Epithelial cell of prostate (primary cell): Measurements from ENCODE around the gene LRRC8C.
A peak's percentile ranks its signal among the peaks of the same experiment; 100 is the strongest.
"Not testable (repeated sequence)": the region's sequence is repeated elsewhere in the genome, so short reads cannot be mapped to it uniquely, and the experiment has no call there.

Experiments used
- DNase-seq: peaks from one replicate; pipeline ENCODE4 v3.0.0-alpha.2; 2011; ENCODE audit warnings: low read depth, low spot score
- H3K27ac ChIP-seq: fragments of 450-650 bp; 2 replicates; pipeline ENCODE4 v1.5.1; 2017; ENCODE audit warnings: mild to moderate bottlenecking

The LRRC8C gene

GRCh38 chr1:89698624-89699023, 65.7 kb downstream of the LRRC8C start:
- H3K27ac ChIP-seq: no peak overlapping the region
- no peak for DNase-seq

DNA sequence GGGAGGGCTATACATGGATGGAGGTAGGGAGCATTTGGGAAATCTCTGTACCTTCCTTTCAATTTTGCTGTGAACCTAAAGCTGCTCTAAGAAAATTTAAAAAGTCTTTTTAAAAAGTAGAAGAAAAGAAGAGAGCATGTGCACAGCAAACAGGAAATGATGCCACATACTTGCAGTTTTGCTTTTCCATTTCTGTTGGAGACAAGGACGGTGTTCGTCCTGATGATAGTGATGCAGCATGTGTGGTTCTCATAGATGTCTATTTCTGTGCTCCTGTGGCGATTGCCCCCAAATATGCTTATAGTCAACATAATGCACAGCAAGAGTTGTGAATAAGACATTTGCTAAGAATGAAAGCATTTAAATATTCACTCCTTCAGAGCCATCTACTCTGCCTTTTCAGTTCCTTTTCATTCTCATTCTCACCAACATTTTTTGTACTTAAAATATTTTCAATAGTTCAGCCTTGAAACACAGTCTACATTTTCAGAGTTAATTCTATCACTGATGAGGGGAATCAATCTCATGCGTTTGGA, 66.6 kb downstream of the LRRC8C start:
- no peak for DNase-seq
- H3K27ac ChIP-seq: no peak overlapping the region

DNA sequence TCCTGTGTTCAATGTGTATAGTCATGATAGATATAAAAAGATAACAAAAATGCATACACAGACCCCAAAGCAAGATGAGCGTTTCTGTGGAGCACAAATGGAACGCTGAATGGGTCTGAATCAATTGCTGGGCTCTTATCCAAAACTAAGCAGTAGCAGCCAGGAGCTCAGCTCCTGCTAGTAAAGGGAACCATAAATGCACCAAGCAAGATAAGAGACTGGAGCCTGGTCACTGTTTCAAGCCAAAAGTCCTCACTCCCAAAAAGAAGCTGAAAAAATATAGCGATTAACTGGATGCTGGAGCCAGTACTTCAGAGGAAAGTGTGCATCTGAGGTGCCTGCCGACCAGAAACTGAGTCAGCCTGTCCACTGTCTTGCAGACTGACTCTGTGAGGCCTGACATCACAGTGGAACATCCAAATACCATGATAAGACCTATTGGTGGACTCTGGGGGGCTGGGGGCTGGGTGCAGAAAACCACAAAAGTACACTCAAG, 68.9 kb downstream of the LRRC8C start:
- DNase-seq: no peak
- no peak overlapping the region for H3K27ac ChIP-seq

DNA sequence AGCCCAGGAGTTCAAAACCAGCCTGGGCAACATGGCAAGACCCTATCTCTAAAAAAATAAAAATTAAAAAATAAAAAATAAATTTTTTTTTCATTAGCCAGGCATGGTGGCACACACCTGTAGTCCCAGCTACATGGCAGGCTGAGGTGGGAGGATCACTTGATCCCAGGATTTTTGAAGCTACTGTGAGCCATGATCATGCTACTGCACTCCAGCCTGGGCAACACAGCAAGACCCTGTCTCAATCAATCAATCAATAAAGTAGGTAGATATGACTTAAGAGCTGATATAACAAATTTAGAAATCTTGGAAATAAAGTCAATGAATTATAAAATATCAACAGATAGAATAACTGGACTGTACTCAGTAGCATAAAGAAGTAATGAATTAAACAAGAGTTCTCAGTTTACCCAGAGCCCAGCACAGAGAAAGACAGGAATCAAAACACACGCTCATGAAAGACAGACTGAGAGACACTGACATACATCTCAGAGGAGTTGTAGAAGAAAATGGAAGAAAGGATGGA, 69.7 kb downstream of the LRRC8C start:
- DNase-seq: no peak
- no peak overlapping the region for H3K27ac ChIP-seq

DNA sequence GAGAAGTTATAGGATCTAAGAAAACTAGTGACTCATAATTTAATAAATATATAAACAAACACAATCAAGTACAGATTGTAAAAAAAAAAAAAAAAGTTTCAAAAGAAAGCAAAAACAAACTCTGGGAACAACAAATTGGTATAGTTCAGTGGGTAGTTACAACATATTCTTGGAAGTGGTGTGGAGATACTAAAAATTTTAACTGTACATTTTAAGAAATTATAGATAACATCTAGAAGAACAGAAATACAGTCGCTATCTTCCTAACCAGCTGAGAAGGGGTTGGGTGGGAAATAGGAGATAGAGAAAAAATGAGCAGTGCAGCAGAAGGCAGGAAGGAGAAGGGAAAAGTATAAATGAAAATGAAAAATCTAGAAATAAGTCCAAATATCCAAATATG, 70.5 kb downstream of the LRRC8C start:
- H3K27ac ChIP-seq: no peak overlapping the region

DNA sequence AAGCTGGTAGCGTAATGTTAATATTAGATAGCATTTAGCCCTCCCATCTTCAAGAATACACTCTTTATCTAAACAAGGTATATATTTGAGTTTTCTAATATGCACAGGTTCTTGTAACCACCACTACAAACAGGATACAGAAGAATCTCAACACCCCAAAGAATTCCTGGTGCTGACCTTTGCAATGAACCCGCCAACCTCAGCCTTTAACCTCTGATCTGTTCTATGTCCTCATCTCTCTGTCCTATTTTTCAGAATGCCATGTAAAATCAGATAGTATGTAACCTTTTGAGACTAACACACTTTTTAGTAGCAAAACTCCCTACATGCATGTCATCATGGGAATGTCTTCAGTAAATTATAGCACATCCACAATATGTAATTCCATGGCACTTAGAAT, 71.1 kb downstream of the LRRC8C start:
- H3K27ac ChIP-seq: no peak overlapping the region

More for the DNA sequence above, 70.5 kb downstream of the LRRC8C start:
- no peak for DNase-seq

GRCh38 chr1:89704885-89705284, 72.0 kb downstream of the LRRC8C start:
- DNase-seq, H3K27ac ChIP-seq: not testable (repeated sequence)

More for the DNA sequence above, 71.1 kb downstream of the LRRC8C start:
- no peak for DNase-seq

DNA sequence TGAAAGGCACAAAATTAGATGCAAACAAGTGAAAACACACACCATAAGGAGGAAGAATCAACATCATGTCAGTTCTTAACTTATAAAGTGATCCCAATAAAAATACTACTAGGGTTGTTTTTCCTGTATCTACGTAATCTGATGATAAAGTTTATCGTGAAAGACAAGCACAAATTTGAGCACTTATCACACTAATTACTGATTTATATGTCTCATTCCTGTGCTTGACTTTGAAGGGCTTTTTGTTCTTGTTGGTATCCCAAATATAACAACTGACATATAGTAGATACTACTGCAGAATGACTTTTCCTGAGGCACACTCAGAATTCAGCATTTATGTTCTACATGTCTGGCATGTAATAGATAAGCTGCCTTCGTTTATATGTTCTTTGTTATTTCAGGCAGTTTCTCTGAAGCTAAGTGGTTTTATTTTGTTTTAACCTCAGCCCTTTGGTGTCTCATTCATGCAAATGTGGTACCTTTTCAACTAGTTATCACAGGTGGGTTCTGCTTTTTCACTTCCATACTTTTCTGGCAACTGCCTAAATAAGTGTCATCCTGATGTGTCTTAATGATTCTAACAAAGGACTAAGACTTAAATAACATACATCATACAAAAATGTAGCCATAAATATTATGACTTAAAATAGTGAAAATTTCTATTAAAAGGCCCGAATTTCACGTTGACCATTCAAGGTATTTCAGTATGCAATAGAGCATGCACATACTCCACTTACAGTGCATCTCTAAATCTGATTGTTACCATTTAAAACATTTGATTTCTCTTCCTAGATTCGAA, 73.2 kb downstream of the LRRC8C start:
- DNase-seq: no peak
- H3K27ac ChIP-seq: no peak overlapping the region

DNA sequence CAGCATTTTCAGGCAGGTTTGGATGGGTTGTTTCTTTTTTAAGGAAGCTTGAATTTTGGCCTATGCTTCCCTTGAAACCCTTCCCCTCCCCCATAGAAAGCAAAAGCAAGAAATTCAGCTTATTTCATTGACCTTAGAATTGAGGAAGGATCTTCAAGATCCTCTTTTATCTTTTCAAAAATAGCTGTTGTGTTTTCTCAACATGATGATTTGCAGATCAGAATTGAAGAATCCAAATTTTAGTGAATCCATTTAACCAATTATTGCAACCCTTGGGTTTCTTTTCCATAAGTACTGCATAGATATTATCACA, 73.7 kb downstream of the LRRC8C start:
- no peak overlapping the region for H3K27ac ChIP-seq
- no peak for DNase-seq

DNA sequence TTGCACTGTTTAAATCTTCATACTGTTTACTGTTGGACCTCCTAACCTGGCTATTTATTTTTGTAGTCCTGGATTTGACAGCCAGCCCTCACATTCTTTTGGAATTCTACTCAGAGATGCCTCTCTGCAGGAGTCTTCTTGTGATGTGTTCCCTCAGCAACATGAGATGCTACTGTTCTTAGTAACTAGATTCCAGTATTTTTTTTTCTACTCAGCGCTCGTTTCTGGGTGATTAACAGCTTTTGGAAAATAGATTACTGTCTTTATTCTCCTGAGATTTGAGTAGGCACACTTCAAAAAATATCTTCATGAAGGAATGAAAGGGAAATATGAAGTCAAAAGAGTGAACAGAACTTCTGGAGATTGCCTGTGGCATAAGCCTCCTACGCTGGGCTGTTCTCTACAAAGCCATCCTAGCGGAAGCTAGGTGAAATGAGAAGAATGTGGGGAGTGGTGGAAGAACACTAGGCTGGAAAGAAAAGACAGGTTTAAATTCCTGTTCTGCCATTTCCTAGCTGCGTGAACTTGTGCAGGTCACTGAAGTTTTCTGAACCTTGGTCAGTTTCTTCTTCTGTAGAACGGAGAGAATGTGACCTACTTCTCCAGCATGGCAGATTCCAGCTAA, 75.9 kb downstream of the LRRC8C start:
- no peak overlapping the region for H3K27ac ChIP-seq
- DNase-seq: no peak

- no peak for DNase-seq
- no peak overlapping the region for H3K27ac ChIP-seq
These were observed 77.7 kb downstream of the LRRC8C start for GRCh38 chr1:89710498-89711139.

DNA sequence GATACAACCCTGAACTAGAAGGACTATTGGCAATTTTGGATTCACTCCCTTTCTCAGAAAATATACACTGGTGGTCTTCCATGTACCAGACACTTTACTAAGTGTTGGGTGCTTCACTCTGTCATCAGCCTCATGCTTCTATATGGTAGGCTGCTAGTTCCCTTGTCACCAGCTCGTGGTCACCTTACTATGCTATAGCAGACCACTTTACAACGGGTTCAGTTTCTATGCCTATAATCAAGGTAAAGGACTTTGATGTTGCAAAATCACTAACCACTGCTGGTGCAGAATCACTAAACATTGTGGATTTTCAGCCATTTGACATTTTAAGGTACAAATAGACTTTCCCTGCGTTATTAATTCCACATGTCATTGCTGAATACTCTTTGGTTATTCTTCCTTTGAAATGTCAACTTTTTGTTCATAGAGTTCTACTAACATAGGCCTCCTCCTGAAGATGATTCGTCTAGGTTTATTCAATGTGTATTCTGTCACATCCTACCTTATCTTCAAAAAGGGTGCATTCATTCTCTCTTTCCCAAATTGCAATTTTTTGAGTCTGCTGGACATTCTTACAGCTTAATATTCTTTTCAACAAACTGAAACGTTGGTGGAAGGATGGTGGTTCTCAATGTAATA, 78.3 kb downstream of the LRRC8C start:
- no peak overlapping the region for H3K27ac ChIP-seq
- DNase-seq: no peak

DNA sequence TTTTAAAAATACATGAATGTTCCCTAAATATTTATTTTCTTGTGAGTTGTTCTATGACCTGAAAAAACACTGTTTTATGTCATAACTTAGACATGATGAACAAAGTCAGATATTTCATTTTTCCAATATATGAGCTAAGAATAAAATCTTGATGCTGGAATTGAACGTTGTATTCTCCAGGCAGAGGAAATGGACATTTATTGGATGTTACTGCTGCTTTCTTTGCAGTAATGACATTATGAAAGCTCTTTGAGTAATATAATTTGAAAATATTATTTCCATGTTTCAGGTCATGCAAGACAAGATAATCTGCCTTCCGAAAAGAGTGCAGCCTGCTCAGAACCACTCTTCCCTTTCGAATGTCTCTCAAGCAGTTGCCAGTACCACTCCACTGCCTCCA, 79.5 kb downstream of the LRRC8C start:
- H3K27ac ChIP-seq: no peak overlapping the region
- DNase-seq: no peak

DNA sequence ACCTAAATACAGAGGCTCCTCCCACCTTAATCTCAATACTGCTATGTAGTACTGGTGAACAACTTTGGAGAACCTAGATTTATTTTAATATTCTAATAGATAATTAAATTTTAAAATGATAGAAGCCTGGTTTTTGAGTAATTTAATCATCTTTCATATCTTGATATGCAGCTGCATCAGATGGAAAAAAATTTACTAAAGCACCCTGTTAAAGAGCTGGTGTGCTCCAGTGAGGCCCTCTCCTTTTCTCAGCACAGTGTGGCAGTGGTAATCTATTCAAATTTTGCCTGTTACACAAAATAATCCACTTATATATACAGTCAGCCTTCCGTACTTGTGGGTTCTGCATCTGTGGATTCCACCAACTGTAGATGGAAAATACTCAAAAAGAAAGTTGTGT, 82.8 kb downstream of the LRRC8C start:
- no peak for DNase-seq
- H3K27ac ChIP-seq: no peak overlapping the region

DNA sequence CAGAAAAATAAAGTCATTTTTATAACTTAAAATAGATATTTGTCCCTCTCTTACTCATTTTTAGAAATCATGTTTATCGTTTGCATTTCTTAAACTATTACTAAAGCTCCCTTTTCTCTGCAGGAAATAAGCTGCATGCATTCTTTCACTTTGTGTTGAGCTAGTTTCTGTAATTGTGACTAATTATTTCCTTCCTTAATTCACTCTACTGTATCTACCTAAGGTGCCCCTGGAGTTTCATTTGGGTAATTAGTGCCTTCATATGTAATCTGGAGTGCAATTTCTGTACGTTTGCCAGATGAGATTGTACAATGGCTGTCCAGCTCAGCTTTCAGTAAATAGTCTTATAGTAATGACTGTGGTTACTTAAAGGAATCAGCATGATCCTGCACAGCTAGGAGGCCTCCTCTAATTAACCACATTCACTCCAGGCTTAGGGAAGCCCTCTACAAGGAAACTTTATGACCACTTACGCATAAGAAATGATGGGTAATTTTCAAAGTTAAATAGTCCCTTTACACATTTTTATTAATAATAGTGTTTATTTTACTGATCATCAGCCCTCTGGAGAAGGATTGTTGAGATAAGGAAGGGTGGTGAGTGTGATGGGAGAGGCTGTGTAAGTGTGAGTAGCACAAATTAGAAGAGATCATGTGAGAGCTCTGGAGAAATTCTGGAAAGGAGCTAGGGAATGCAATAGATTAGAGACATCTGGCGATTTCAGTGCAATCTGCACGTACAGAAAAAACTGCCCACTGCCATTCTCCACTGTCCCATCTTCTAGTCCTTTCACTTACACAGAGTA, 86.8 kb downstream of the LRRC8C start:
- peak overlapping the region; percentile 46 for H3K27ac ChIP-seq
- DNase-seq: no peak

DNA sequence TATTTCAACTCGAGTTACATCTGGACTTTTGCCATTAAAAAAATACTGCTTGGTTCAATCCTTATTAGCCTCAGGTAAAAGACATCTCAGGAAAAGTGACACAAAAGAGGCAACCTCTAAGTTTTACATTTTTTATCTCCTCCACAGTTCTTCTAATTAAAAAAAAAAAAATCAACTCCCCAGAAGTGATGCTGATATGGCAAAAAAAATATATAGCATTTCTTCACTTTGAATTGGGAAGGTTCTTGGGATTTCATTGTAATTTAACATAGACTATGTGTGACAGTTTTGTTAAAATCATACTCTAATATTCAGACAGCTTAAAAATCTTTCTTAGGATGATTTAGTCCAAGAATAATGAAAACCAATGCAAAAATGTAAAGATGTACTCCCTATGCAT, 87.9 kb downstream of the LRRC8C start:
- no peak for DNase-seq
- H3K27ac ChIP-seq: peak overlapping the region; percentile 33

GRCh38 chr1:89721351-89721750, 88.4 kb downstream of the LRRC8C start:
- peak overlapping the region; percentile 33 for H3K27ac ChIP-seq
- no peak for DNase-seq

GRCh38 chr1:89723144-89723543, 90.2 kb downstream of the LRRC8C start:
- no peak for DNase-seq
- peak overlapping the region; percentile 92 for H3K27ac ChIP-seq

DNA sequence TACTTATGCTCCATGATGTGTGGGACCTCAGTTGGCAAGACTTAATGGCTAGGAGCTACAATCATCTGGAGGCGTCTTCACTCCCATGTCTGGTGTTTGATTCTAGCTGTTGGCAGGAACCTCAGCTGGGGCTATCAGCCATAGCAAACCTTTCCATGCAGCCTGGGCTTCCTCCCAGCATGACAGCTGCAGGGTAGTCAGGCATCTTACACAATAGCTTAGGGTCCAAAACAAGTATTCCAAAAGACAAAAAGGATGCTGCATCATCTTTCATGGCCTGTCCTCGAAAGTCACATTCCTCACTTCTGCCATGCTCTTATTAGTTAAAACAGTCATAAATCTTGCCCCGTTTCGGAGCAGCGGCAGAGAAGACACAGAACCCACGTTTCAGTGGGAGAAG, 90.9 kb downstream of the LRRC8C start:
- peak overlapping the region; percentile 92 for H3K27ac ChIP-seq
- DNase-seq: no peak
